NCI-H82 treated with DMSO at 0.1 percent for 48 hours (cell line): Measurements from ENCODE around the gene RPL13A.
A peak's percentile ranks its signal among the peaks of the same experiment; 100 is the strongest.
"Not testable (repeated sequence)": the region's sequence is repeated elsewhere in the genome, so short reads cannot be mapped to it uniquely, and the experiment has no call there.

Source experiments
- DNase-seq: peaks from one replicate; lab custom pipeline; 2025; ENCODE audit not compliant: unreplicated experiment; lab: John Stamatoyannopoulos, UW

Gene RPL13A

GRCh38 chr19:49487277-49488045 is at the start of gene RPL13A:
Gene RPL13A, plus strand, starts transcription at chr19:49487608. Its CDS starts 22 bp downstream, at chr19:49487630.
- DNase-seq: peak; percentile 96

- DNase-seq: peak; percentile 78
Observed at GRCh38 chr19:49438261-49438660, 49.1 kb upstream of the RPL13A start.

GRCh38 chr19:49439836-49440235 is 47.6 kb upstream of the RPL13A start:
- DNase-seq: no peak

GRCh38 chr19:49440439-49441209 is 46.8 kb upstream of the RPL13A start:
- peak; percentile 27 for DNase-seq

- DNase-seq: peak; percentile 78
Observed at GRCh38 chr19:49441210-49441959, 46.0 kb upstream of the RPL13A start, which contains the start of gene SLC17A7. Gene SLC17A7, minus strand, starts transcription at chr19:49441527. Its CDS starts 148 bp downstream, at chr19:49441379.

GRCh38 chr19:49441960-49442350 is 45.5 kb upstream of the RPL13A start:
- no peak for DNase-seq

GRCh38 chr19:49442354-49442753 is 45.1 kb upstream of the RPL13A start:
- DNase-seq: no peak

GRCh38 chr19:49442771-49443365 is 44.5 kb upstream of the RPL13A start:
- DNase-seq: peak; percentile 93

- DNase-seq: peak; percentile 91
Observed at GRCh38 chr19:49443366-49444099, 43.9 kb upstream of the RPL13A start.

GRCh38 chr19:49444100-49444700 is 43.2 kb upstream of the RPL13A start:
- not testable (repeated sequence) for DNase-seq

- DNase-seq: no peak
Observed at GRCh38 chr19:49445997-49446396, 41.4 kb upstream of the RPL13A start.

- DNase-seq: peak; percentile 25
Observed at GRCh38 chr19:49447485-49448431, 39.6 kb upstream of the RPL13A start.

GRCh38 chr19:49448432-49448786 is 39.0 kb upstream of the RPL13A start:
- DNase-seq: no peak

GRCh38 chr19:49450405-49450804 is 37.0 kb upstream of the RPL13A start:
- DNase-seq: no peak

- peak; percentile 100 for DNase-seq
Observed at GRCh38 chr19:49451430-49452181, 35.8 kb upstream of the RPL13A start, which contains the start of gene PIH1D1. Gene PIH1D1, minus strand, starts transcription at chr19:49451814. Its CDS starts 240 bp downstream, at chr19:49451574.

- peak; percentile 98 for DNase-seq
Observed at GRCh38 chr19:49453013-49453756, 34.2 kb upstream of the RPL13A start, which contains the start of gene ALDH16A1. Gene ALDH16A1, plus strand, starts transcription at chr19:49453225. Its CDS starts 107 bp downstream, at chr19:49453332.

- DNase-seq: no peak
Observed at GRCh38 chr19:49453757-49454240, 33.6 kb upstream of the RPL13A start.
